HepG2 (cell line): ENCODE data around the gene C20orf144. TPM values are rescaled to one million over a fixed set of nuclear protein-coding genes. Genes with fewer than 3 reads are reported as not detected.

ENCODE experiments used
- ATAD3A ChIP-seq: sonication (generic); formaldehyde crosslinking; IDR thresholded peaks from 2 replicates; pipeline ENCODE4 v1.4.0; 2020; ENCODE audit warnings: missing genetic modification reagents
- BRCA1 ChIP-seq: sonication (generic); formaldehyde crosslinking; IDR thresholded peaks from 2 replicates; pipeline ENCODE4 v1.4.0; 2020; ENCODE audit warnings: missing genetic modification reagents
- DDIT3 ChIP-seq: sonication (generic); formaldehyde crosslinking; IDR thresholded peaks from 2 replicates; pipeline ENCODE4 v1.4.0; 2020; ENCODE audit warnings: mild to moderate bottlenecking, missing genetic modification reagents
- HNF4A ChIP-seq: sonication (generic); formaldehyde crosslinking; IDR thresholded peaks from 2 replicates; pipeline ENCODE4 v1.4.0; 2020; ENCODE audit warnings: missing genetic modification reagents
- NFE2 ChIP-seq: sonication (generic); formaldehyde crosslinking; IDR thresholded peaks from 2 replicates; pipeline ENCODE4 v1.4.0; 2020; ENCODE audit warnings: missing genetic modification reagents
- polyA plus RNA-seq, 8 experiments: library from polyadenylated mRNA; depleted of rRNA in 3 of 8; stranded (reverse) in 7 of 8; unstranded in 1 of 8; fragments of >200 nt; fragmentation: Illumina TruSeq in 4 of 8; extraction: Trizol in 4 of 8; gene quantifications; 2 replicates each; pipeline versions ENCODE4 v1.2.1 to v1.2.3, GENCODE V29; 2011 to 2016; ENCODE audit warnings: low read depth in 4 of 8, missing spikeins in 1 of 8, mixed read lengths in 1 of 8; ENCODE audit not compliant: insufficient read depth in 1 of 8
- total RNA-seq, 5 experiments: library from RNA; depleted of rRNA; stranded (reverse); fragments of >200 nt; fragmentation: Illumina TruSeq; extraction: Trizol; gene quantifications; 2 replicates each; pipeline ENCODE4 v1.2.3, GENCODE V29; 2016; ENCODE audit warnings: low read depth in 1 of 5
- TF ChIP-seq, protein P1 (sequence below), 2 experiments: sonication (generic) in 1 of 2; formaldehyde crosslinking in 1 of 2; IDR thresholded peaks; 2 replicates each; pipeline versions ENCODE4 v1.6.1 to v1.9.0; 2014 to 2022; ENCODE audit warnings: antibody characterized with exemption in 1 of 2, borderline replicate concordance in 1 of 2, inconsistent platforms in 1 of 2, low read depth in 1 of 2, missing genetic modification reagents in 1 of 2
- TF ChIP-seq, protein P2 (sequence below): sonication (generic); formaldehyde crosslinking; IDR thresholded peaks from 2 replicates; pipeline ENCODE4 v1.9.0; 2021; ENCODE audit warnings: mild to moderate bottlenecking, missing genetic modification reagents
- TF ChIP-seq, protein P3 (sequence below): sonication (generic); formaldehyde crosslinking; IDR thresholded peaks from 2 replicates; pipeline ENCODE4 v1.5.1; 2020; ENCODE audit warnings: mild to moderate bottlenecking, missing genetic modification reagents
- TF ChIP-seq, protein P4 (sequence below): IDR thresholded peaks from 2 replicates; pipeline ENCODE4 v1.6.1; 2018; ENCODE audit warnings: missing genetic modification reagents

The C20orf144 gene
- total and polyA plus RNA-seq, 2 of the 13 experiments (the other 11 are each of a cell fraction or from before 2014, with no cell fraction given), result 0.09 to 0.16 TPM

GRCh38 chr20:33663161-33664084, 1.3 kb downstream of the C20orf144 start (continued):
- peak; percentile 21; the same call in 1 of the 2 replicates for TF ChIP-seq DDIT3
- TF ChIP-seq, protein P1, sequence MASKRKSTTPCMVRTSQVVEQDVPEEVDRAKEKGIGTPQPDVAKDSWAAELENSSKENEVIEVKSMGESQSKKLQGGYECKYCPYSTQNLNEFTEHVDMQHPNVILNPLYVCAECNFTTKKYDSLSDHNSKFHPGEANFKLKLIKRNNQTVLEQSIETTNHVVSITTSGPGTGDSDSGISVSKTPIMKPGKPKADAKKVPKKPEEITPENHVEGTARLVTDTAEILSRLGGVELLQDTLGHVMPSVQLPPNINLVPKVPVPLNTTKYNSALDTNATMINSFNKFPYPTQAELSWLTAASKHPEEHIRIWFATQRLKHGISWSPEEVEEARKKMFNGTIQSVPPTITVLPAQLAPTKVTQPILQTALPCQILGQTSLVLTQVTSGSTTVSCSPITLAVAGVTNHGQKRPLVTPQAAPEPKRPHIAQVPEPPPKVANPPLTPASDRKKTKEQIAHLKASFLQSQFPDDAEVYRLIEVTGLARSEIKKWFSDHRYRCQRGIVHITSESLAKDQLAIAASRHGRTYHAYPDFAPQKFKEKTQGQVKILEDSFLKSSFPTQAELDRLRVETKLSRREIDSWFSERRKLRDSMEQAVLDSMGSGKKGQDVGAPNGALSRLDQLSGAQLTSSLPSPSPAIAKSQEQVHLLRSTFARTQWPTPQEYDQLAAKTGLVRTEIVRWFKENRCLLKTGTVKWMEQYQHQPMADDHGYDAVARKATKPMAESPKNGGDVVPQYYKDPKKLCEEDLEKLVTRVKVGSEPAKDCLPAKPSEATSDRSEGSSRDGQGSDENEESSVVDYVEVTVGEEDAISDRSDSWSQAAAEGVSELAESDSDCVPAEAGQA (IDR thresholded peaks at IDR 0.05; ENCODE audit: low read depth), result peak; percentile 62; the same call in 1 of the 2 replicates
- TF ChIP-seq, protein P1 (CRISPR knock-in tag; IDR thresholded peaks at IDR 0.05; ENCODE audit: borderline replicate concordance), result 0 out of 2 replicates have a peak, but pooled peaks have one; percentile 20
- peak; percentile 26; the same call in 1 of the 2 replicates for TF ChIP-seq HNF4A (CRISPR knock-in tag)
- TF ChIP-seq, protein P2, sequence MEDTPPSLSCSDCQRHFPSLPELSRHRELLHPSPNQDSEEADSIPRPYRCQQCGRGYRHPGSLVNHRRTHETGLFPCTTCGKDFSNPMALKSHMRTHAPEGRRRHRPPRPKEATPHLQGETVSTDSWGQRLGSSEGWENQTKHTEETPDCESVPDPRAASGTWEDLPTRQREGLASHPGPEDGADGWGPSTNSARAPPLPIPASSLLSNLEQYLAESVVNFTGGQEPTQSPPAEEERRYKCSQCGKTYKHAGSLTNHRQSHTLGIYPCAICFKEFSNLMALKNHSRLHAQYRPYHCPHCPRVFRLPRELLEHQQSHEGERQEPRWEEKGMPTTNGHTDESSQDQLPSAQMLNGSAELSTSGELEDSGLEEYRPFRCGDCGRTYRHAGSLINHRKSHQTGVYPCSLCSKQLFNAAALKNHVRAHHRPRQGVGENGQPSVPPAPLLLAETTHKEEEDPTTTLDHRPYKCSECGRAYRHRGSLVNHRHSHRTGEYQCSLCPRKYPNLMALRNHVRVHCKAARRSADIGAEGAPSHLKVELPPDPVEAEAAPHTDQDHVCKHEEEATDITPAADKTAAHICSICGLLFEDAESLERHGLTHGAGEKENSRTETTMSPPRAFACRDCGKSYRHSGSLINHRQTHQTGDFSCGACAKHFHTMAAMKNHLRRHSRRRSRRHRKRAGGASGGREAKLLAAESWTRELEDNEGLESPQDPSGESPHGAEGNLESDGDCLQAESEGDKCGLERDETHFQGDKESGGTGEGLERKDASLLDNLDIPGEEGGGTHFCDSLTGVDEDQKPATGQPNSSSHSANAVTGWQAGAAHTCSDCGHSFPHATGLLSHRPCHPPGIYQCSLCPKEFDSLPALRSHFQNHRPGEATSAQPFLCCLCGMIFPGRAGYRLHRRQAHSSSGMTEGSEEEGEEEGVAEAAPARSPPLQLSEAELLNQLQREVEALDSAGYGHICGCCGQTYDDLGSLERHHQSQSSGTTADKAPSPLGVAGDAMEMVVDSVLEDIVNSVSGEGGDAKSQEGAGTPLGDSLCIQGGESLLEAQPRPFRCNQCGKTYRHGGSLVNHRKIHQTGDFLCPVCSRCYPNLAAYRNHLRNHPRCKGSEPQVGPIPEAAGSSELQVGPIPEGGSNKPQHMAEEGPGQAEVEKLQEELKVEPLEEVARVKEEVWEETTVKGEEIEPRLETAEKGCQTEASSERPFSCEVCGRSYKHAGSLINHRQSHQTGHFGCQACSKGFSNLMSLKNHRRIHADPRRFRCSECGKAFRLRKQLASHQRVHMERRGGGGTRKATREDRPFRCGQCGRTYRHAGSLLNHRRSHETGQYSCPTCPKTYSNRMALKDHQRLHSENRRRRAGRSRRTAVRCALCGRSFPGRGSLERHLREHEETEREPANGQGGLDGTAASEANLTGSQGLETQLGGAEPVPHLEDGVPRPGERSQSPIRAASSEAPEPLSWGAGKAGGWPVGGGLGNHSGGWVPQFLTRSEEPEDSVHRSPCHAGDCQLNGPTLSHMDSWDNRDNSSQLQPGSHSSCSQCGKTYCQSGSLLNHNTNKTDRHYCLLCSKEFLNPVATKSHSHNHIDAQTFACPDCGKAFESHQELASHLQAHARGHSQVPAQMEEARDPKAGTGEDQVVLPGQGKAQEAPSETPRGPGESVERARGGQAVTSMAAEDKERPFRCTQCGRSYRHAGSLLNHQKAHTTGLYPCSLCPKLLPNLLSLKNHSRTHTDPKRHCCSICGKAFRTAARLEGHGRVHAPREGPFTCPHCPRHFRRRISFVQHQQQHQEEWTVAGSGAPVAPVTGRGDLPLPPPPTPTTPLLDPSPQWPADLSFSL (CRISPR knock-in tag), result no peak; the same call in 1 of the 2 replicates
- peak; percentile 77; the same call in 1 of the 2 replicates for TF ChIP-seq BRCA1 (CRISPR knock-in tag)
- TF ChIP-seq, protein P3, sequence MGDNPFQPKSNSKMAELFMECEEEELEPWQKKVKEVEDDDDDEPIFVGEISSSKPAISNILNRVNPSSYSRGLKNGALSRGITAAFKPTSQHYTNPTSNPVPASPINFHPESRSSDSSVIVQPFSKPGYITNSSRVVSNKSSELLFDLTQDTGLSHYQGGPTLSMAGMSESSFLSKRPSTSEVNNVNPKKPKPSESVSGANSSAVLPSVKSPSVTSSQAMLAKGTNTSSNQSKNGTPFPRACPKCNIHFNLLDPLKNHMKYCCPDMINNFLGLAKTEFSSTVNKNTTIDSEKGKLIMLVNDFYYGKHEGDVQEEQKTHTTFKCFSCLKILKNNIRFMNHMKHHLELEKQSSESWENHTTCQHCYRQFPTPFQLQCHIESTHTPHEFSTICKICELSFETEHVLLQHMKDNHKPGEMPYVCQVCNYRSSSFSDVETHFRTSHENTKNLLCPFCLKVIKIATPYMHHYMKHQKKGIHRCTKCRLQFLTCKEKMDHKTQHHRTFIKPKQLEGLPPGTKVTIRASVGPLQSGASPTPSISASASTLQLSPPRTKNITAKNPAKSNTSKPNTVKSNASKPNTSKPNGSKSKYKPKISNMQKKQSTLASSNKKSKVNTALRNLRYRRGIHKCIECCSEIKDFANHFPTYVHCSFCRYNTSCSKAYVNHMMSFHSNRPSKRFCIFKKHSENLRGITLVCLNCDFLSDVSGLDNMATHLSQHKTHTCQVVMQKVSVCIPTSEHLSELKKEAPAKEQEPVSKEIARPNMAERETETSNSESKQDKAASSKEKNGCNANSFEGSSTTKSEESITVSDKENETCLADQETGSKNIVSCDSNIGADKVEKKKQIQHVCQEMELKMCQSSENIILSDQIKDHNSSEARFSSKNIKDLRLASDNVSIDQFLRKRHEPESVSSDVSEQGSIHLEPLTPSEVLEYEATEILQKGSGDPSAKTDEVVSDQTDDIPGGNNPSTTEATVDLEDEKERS (CRISPR knock-in tag), result no peak
- TF ChIP-seq, protein P4, sequence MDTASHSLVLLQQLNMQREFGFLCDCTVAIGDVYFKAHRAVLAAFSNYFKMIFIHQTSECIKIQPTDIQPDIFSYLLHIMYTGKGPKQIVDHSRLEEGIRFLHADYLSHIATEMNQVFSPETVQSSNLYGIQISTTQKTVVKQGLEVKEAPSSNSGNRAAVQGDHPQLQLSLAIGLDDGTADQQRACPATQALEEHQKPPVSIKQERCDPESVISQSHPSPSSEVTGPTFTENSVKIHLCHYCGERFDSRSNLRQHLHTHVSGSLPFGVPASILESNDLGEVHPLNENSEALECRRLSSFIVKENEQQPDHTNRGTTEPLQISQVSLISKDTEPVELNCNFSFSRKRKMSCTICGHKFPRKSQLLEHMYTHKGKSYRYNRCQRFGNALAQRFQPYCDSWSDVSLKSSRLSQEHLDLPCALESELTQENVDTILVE, result peak; percentile 71; the same call in 1 of the 2 replicates
- no peak for TF ChIP-seq NFE2 (CRISPR knock-in tag)
- no peak for TF ChIP-seq ATAD3A
